HG02588 (cell line): ENCODE measurements around the gene KIDINS220.
"Not testable (repeated sequence)": the region's sequence is repeated elsewhere in the genome, so short reads cannot be mapped to it uniquely, and the experiment has no call there.

Experiments used
- ATAC-seq: cut with Tn5 transposase; IDR thresholded peaks from one replicate; pipeline ENCODE4 v1.9.1; 2021; ENCODE audit warnings: mild to moderate bottlenecking, moderate library complexity; ENCODE audit not compliant: unreplicated experiment

Gene KIDINS220

GRCh38 chr2:8756716-8757115, 80.7 kb downstream of the KIDINS220 start:
- ATAC-seq: no peak

DNA sequence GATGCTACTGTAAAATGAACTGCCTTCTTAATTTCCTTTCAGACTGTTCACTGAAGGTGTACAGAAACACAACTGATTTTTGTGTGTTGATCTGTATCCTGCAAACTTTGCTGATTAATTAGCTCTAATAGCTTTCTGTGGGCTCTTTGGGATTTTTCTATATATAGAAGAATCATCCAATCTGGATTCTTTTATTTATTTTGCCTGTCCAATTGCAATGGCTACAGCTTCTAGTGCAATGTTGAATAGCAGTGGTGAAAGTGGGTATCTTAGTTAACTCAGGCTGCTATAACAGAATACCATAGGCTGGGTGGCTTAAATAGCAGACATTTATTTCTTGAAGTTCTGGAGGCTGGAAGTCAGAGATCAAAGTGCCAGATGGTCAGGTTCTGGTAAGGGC, 81.2 kb downstream of the KIDINS220 start:
- ATAC-seq: no peak

DNA sequence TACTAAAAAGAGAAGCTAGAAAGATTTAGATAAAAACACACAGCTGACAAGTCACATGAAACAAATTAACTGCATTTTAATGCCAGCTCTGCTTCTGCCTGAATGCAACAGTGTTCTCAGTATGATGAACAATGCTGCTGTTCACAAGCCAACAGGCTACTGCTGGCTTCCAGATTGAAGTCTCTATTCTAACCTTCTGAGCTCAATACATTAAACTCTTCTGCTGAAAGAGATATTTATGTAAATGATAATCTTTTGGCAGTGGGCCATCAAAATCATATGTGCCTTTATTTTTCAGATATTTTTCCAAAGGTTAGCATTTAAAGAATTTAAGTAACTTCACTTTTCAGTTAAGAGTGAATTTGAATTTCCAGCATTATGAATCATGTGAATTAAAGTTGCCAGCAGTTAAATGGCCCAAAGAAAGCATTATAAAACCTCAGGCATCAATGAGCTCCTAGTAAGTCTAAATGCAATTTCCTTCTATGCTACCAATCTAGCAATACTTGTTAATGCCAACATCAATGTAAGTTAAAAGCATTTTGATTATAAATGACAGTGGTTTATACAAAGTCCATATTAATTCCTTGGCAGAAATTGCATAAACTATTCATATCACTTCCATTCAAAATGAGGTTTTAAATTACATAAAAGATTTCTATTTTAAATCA, 83.2 kb downstream of the KIDINS220 start:
- ATAC-seq: no peak

- no peak for ATAC-seq
Observed at GRCh38 chr2:8753609-8754008, 83.8 kb downstream of the KIDINS220 start.

- ATAC-seq: no peak
Observed at GRCh38 chr2:8752385-8752784, 85.0 kb downstream of the KIDINS220 start.

GRCh38 chr2:8750221-8750620, 87.2 kb downstream of the KIDINS220 start:
- no peak for ATAC-seq

GRCh38 chr2:8743261-8743660, 94.2 kb downstream of the KIDINS220 start:
- ATAC-seq: no peak

DNA sequence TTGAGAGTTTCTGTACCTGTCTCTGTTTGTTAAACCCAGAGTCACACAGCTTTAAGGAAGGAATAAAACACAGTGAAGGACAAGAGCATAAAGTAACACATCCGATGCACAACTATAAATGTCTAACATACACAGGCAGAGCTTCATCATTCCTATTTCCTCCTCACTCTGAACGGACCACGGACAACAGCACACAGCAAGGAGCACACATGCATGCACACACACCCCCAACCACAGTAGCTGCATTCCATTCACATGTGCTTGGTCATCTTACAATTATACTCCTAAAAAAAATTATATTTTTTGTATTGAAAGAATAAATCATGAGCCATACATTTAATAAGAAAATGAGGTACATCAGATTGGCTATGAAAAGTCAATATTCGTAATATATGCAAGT, 97.3 kb downstream of the KIDINS220 start:
- ATAC-seq: no peak

DNA sequence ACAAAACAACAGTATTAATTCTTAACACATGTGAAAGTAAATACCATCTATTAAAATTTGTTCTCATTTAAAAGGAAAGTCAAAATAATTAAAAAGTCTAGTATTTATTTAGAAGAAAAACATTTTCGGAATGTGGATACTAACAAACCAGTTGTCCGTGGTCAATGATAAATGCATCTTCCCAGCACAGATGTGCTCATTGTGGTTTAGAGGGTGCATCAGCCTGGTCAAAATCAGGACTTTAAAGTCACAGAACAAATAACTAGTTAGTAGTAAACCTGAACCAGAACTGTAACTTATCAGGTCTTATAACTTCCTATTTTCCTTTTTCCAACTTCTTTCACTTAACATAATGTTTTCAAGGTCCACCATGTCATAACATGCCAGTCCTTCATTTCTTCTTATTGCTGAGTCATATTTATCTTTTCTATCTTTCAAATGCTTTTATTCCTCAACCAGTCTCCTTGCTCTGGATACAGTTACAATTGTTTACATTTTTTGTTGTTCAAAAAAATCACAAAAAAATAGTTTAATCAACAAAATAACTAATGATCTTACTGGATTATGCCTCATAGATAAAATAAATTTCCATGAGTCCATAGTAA, 99.7 kb downstream of the KIDINS220 start:
- ATAC-seq: no peak

GRCh38 chr2:8732601-8733000, 104.8 kb downstream of the KIDINS220 start:
- ATAC-seq: no peak

DNA sequence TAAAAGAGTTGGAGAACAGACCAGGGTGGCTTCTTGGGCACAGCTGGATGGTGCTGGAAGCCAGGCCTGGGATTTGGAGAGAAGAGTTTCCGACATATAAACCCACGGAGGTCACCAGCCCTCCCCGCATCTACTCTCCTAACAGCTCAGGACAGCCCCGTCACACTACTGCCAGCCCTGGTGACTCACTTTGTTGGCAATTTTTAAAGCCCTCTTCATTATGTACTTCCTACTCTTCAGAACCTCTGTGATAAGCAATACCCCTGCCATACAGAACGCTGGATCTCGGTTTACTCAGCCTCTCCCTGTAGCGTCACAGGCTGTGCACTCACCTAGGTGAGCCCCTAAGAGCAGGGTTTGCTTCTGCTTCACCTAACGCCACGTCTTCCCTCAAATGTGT, 107.5 kb downstream of the KIDINS220 start:
- no peak for ATAC-seq

DNA sequence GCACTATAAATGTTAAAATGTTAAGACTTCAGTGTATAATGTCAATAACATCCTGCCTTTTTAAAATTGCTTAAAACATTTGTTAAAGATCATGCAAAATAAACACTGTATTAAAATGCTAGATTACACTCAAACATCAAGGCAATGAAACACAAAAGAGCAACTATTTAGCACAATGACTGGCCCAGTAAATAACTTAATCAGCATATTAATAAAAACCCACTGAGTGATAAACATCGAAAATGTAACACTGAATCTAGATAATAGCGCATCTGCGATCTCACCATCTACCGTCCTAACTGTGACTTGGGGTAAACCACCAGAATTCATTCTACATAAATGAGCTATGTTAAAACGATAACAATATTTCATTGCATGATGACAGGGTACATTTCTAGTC, 108.3 kb downstream of the KIDINS220 start:
- not testable (repeated sequence) for ATAC-seq

DNA sequence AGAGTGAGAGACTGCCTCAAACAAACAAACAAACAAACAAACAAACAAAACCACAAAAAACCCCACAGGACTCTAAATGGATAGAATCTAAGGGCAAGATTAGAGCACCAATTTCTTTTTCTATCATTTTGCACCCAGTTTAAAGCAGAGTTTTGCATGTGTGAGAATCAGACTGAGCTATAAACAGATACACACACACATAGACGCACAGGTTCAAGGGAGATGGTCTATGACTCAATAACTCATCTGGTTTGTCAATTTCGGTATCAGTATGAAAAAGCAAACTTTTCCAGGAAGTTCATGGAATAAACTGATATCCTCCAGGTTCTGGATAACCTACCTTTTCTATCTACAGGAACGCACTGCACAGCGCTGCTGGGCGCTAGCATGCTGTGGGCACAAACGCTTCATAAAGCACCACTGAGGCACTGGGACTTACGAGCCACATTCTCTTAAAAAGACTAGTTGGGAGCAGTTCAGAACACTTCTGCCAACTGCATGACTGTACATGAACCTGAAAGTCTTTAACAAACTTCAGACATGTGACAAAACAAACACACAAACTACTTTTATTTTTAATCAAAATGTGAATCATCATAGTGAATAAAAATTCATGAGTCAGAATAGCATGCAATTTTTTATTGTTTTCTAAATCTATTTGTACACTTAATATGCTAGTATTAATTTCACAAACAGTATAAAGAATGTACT, 109.0 kb downstream of the KIDINS220 start:
- ATAC-seq: no peak

- no peak for ATAC-seq
Observed at GRCh38 chr2:8725838-8726237, 111.6 kb downstream of the KIDINS220 start.

GRCh38 chr2:8722986-8723385, 114.4 kb downstream of the KIDINS220 start:
- ATAC-seq: no peak

- no peak for ATAC-seq
Observed at GRCh38 chr2:8721410-8721809, 116.0 kb downstream of the KIDINS220 start.

DNA sequence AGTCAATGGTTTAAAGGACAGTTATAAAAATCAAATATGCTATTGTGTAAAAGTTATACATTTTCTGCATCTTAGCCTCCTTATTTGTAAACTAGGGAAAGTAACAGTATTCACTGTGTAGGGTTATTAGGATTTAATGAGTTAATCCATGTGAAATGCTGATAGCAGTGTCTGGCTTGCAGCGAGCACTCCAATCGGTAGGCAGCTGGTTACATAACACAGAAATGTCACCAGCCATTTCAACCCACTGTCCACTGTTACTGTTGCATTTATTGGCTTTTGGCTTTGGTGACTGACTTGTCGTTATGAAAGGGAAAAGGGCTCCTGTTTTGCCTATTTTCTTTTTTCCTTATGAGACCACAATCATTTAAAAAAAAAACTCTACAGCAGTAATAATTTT, 116.7 kb downstream of the KIDINS220 start:
- ATAC-seq: no peak

- ATAC-seq: no peak
Observed at GRCh38 chr2:8719528-8719927, 117.9 kb downstream of the KIDINS220 start.

GRCh38 chr2:8714971-8715370, 122.4 kb downstream of the KIDINS220 start:
- ATAC-seq: no peak

DNA sequence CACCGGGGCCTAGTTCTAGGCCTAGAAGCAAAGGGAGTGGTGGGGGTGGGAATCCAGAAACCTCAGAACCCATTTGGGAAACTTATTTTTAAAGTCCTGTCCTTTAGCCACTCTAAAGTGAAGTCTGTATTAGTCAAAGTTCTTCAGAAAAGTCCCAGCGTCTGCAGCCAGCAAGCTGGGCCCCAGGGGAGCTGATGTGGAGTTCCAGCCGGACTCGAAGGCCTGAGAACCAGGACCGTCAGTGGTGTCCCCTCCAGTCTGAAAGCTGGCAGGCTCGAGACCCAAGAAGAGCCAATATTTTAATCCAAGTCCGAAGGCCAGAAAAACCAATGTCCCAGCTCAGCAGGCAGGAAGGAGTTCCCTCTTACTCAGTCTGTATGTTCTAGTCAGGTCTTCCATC, 123.1 kb downstream of the KIDINS220 start:
- ATAC-seq: no peak

DNA sequence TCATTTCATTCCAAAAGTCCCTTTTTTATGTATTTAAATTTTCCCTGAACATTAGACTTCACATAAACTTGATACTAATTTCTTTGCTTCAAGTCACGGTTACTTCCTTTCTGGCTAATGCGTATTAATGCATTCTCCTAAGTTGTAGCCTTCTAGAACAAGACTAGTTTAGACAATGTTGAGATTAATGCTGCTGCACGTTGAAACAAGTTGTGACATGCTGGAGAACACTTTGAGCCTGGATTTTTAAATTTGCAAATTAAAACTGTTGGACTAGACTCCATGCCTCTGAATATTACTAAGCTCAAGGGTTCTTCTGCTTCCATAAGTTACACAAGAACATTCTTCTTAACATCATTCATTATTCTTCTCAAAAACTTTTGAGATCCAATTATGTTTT, 126.5 kb downstream of the KIDINS220 start:
- no peak for ATAC-seq

DNA sequence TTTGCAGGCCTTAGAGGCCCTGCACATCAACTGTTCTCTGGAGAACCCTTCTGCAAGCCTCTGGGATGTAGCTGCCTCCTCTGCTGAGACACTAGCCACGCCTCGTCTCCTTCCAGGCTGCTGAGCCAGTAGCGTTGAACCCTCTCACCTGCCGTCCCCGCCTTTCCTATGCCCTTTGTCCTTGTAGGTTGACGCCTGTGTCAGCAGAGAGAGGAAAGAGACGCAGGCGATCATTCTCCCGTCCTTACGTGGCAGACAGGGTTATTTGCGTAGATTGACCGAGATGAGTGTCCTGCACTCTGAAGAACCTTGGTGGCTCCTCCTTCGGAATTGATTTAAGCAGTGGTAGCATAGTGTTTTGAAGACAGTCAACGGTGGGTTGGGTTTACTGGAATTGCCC, 127.8 kb downstream of the KIDINS220 start:
- no peak for ATAC-seq
